A549 (cell line): ENCODE measurements around the gene NANOS2. TPM values are rescaled to one million over a fixed set of nuclear protein-coding genes. Genes with fewer than 3 reads are reported as not detected.

ENCODE experiments used
- ATAC-seq, 2 experiments: fragments of 200-7000 bp in 1 of 2; fragments of >200 bp in 1 of 2; cut with Nextera tagmentation in 1 of 2; cut with Tn5 transposase in 1 of 2; 3 replicates each; pipeline versions ENCODE4 v1.8.0 to v1.9.1; 2018 to 2020; ENCODE audit warnings: mild to moderate bottlenecking in 1 of 2, moderate library complexity in 1 of 2
- CTCF ChIA-PET: fragments of 300-600 bp; sonication (Branson Sonifier 250); formaldehyde crosslinking; extraction: SDS; loops from one replicate; lab custom pipeline; 2021; ENCODE audit warnings: antibody characterized with exemption, inconsistent platforms; lab: Yijun Ruan, JAX
- POLR2A ChIA-PET: fragments of 350-600 bp; formaldehyde crosslinking; extraction: SDS; loops from one replicate; lab custom pipeline; 2021; ENCODE audit warnings: antibody characterized with exemption, inconsistent platforms; lab: Yijun Ruan, JAX
- DNase-seq, 2 experiments: peaks; one replicate each; pipeline versions ENCODE4 v3.0.0 to v3.0.0-alpha.2; 2011 to 2016; ENCODE audit warnings: low read depth in 1 of 2, low spot score in 1 of 2
- FAIRE-seq: peaks from 2 replicates; lab custom pipeline; 2011; peaks lifted over from hg19 to GRCh38; lab: Jason Lieb, UNC
- H3K27ac ChIP-seq, 2 experiments: fragments of >200 bp; sonication (Bioruptor Twin); formaldehyde crosslinking; 3 replicates each; pipeline ENCODE4 v1.5.1; 2016 to 2017
- H3K4me1 ChIP-seq: fragments of >200 bp; sonication (Bioruptor Twin); formaldehyde crosslinking; 3 replicates; pipeline ENCODE4 v1.6.1; 2016
- H3K4me2 ChIP-seq: fragments of >200 bp; sonication (Bioruptor Twin); formaldehyde crosslinking; 3 replicates; pipeline ENCODE4 v1.6.1; 2016
- H3K4me3 ChIP-seq: fragments of >200 bp; sonication (Bioruptor Twin); formaldehyde crosslinking; 3 replicates; pipeline ENCODE4 v1.5.1; 2016
- H3K9me3 ChIP-seq: fragments of >200 bp; sonication (Bioruptor Twin); formaldehyde crosslinking; 3 replicates; pipeline ENCODE4 v1.6.1; 2016
- CBX8 ChIP-seq: fragments of 200-600 bp; sonication (generic); IDR thresholded peaks from 2 replicates; pipeline ENCODE4 v1.6.1; 2016
- CTCF ChIP-seq: fragments of >200 bp; sonication (Bioruptor Twin); formaldehyde crosslinking; IDR thresholded peaks from 3 replicates; pipeline ENCODE4 v1.5.1; 2016
- EHF ChIP-seq: fragments of 250-450 bp; sonication (Bioruptor Pico); IDR thresholded peaks from 2 replicates; pipeline ENCODE4 v1.5.0; 2020; ENCODE audit warnings: mild to moderate bottlenecking
- EHMT2 ChIP-seq: fragments of 200-600 bp; sonication (generic); IDR thresholded peaks from 2 replicates; pipeline ENCODE4 v1.6.1; 2016; ENCODE audit warnings: antibody characterized with exemption, low read depth, mild to moderate bottlenecking, moderate library complexity
- ELK1 ChIP-seq: fragments of 150-350 bp; IDR thresholded peaks from 2 replicates; pipeline ENCODE4 v1.6.1; 2014; ENCODE audit warnings: low read depth, mild to moderate bottlenecking, low read length
- EP300 ChIP-seq, 2 experiments: fragments of >200 bp; sonication (Bioruptor Twin); formaldehyde crosslinking; IDR thresholded peaks; 2 replicates in 1 of 2; 3 replicates in 1 of 2; pipeline ENCODE4 v1.6.1; 2016 to 2017
- FOXS1 ChIP-seq: fragments of 250-450 bp; sonication (Bioruptor Pico); IDR thresholded peaks from 2 replicates; pipeline ENCODE4 v1.5.0; 2020; ENCODE audit warnings: mild to moderate bottlenecking, moderate library complexity
- HMGXB4 ChIP-seq: fragments of 250-450 bp; sonication (Bioruptor Pico); IDR thresholded peaks from 2 replicates; pipeline ENCODE4 v1.5.0; 2021; ENCODE audit warnings: mild to moderate bottlenecking, moderate library complexity, borderline replicate concordance
- HOXA7 ChIP-seq: fragments of 250-450 bp; sonication (Bioruptor Pico); IDR thresholded peaks from 2 replicates; pipeline ENCODE4 v1.5.0; 2020; ENCODE audit warnings: mild to moderate bottlenecking, moderate library complexity
- JUNB ChIP-seq: fragments of >200 bp; sonication (Bioruptor Twin); formaldehyde crosslinking; IDR thresholded peaks from 2 replicates; pipeline ENCODE4 v1.6.1; 2016
- MAZ ChIP-seq: fragments of 150-350 bp; IDR thresholded peaks from 2 replicates; pipeline ENCODE4 v1.6.1; 2014; ENCODE audit warnings: antibody characterized with exemption, low read depth, low read length, borderline replicate concordance
- MYC ChIP-seq: IDR thresholded peaks from 2 replicates; pipeline ENCODE4 v1.6.1; 2012; ENCODE audit warnings: mild to moderate bottlenecking, inconsistent platforms, low read length, improper control_type of control experiment, borderline replicate concordance
- NFE2L2 ChIP-seq: fragments of 150-350 bp; conservative IDR thresholded peaks from 2 replicates; pipeline ENCODE4 v1.6.1; 2014; ENCODE audit warnings: low read length
- NR3C1 ChIP-seq: fragments of >200 bp; sonication (Bioruptor Twin); formaldehyde crosslinking; IDR thresholded peaks from 3 replicates; pipeline ENCODE4 v1.6.1; 2017
- POLR2A ChIP-seq: IDR thresholded peaks from 2 replicates; pipeline ENCODE4 v1.6.1; 2012; ENCODE audit warnings: mild to moderate bottlenecking, low read length
- POLR2AphosphoS2 ChIP-seq: conservative IDR thresholded peaks from 2 replicates; pipeline ENCODE4 v1.6.1; 2012; ENCODE audit warnings: low read length, improper control_type of control experiment, inconsistent platforms
- RNF2 ChIP-seq: fragments of 200-600 bp; sonication (generic); IDR thresholded peaks from 2 replicates; pipeline ENCODE4 v1.6.1; 2016; ENCODE audit warnings: low read depth, mild to moderate bottlenecking, antibody characterized with exemption, moderate library complexity, borderline replicate concordance
- ZC3H11A ChIP-seq: fragments of 450-650 bp; IDR thresholded peaks from 2 replicates; pipeline ENCODE4 v1.6.1; 2014; ENCODE audit warnings: antibody characterized with exemption, mild to moderate bottlenecking
- ZNF302 ChIP-seq: fragments of 250-450 bp; sonication (Bioruptor Pico); IDR thresholded peaks from 2 replicates; pipeline ENCODE4 v1.9.0; 2021; ENCODE audit warnings: inconsistent platforms, mild to moderate bottlenecking, moderate library complexity
- ZSCAN20 ChIP-seq: fragments of 250-450 bp; sonication (Bioruptor Pico); IDR thresholded peaks from 2 replicates; pipeline ENCODE4 v1.8.0; 2022; ENCODE audit warnings: mild to moderate bottlenecking, moderate library complexity
- WGBS: methylation state at CpG from one replicate; pipeline ENCODE4 v1.1.6; 2017; ENCODE audit errors: missing lambda C conversion rate; 5-methylcytosine and 5-hydroxymethylcytosine counted together
- polyA plus RNA-seq, 4 experiments: library from polyadenylated mRNA; depleted of rRNA in 3 of 4; stranded (reverse); fragments of >200 nt; fragmentation: RNase III in 1 of 4; extraction: RNeasy Plus Mini Kit Qiagen cat#74134 plus additional on column Dnase treatment in 1 of 4; gene quantifications; 2 replicates in 3 of 4; 3 replicates in 1 of 4; pipeline ENCODE4 v1.2.3, GENCODE V29; 2011 to 2017
- TF ChIP-seq, protein P1 (sequence below): IDR thresholded peaks from 2 replicates; pipeline ENCODE4 v1.6.1; 2012; ENCODE audit warnings: low read depth, borderline replicate concordance
- TF ChIP-seq, protein P2 (sequence below): fragments of >200 bp; sonication (Bioruptor Twin); formaldehyde crosslinking; IDR thresholded peaks from 3 replicates; pipeline ENCODE4 v1.6.1; 2016
- TF ChIP-seq, protein P3 (sequence below): fragments of 450-650 bp; IDR thresholded peaks from 2 replicates; pipeline ENCODE4 v1.6.1; 2014; ENCODE audit warnings: antibody characterized with exemption

Gene NANOS2
- polyA plus RNA-seq, 2 of the 4 experiments (the other 2 are of a cell fraction), result not detected

- DNase-seq (no peak), FAIRE-seq (no peak), ATAC-seq (no peak)
- 39% methylated on average over 8 of the region's 8 CpGs for WGBS
- ChIA-PET POLR2A (interaction anchor here (0.7 kb wide), 1 partner anchor 34 kb away, joined by 3 read pairs; no protein-coding TSS in a partner anchor), CTCF (interaction anchor here (0.8 to 2.8 kb wide), 4 partner anchors 20 to 108 kb away, joined by 3 to 9 read pairs (median 4); partner anchors contain the start of gene FOXA3)
- Histone ChIP-seq H3K4me1 (no peaks in the 10 kb centered on the region), H3K4me2 (no peak overlapping the region), H3K4me3 (no peak overlapping the region), H3K27ac (no peak overlapping the region), H3K9me3 (no peaks in the 10 kb centered on the region; the same call in 2 of the 3 replicates)
- TF ChIP-seq, protein P1, sequence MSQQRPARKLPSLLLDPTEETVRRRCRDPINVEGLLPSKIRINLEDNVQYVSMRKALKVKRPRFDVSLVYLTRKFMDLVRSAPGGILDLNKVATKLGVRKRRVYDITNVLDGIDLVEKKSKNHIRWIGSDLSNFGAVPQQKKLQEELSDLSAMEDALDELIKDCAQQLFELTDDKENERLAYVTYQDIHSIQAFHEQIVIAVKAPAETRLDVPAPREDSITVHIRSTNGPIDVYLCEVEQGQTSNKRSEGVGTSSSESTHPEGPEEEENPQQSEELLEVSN, result no peak
- TF ChIP-seq RNF2 (no peak), EHMT2 (no peak), HMGXB4 (CRISPR knock-in tag) (no peak), ZC3H11A (no peak), HOXA7 (CRISPR knock-in tag) (no peak), JUNB (no peak), EP300 (IDR thresholded peaks at IDR 0.05) (no peak), ZSCAN20 (CRISPR knock-in tag) (no peak), NFE2L2 (no peak), CTCF (no peak)
Observed at GRCh38 chr19:45920458-45920857, 5.9 kb upstream of the NANOS2 start.

- DNase-seq, result no peak
- FAIRE-seq, result no peak
- CTCF ChIA-PET, result interaction anchor here (0.8 to 2.8 kb wide), 4 partner anchors 17 to 109 kb away, joined by 3 to 9 read pairs (median 4); partner anchors contain the start of gene MYPOP
- Histone ChIP-seq H3K27ac (no peak overlapping the region), H3K4me1 (no peaks in the 10 kb centered on the region), H3K4me3 (no peak overlapping the region), H3K4me2 (no peak overlapping the region), H3K9me3 (no peaks in the 10 kb centered on the region; the same call in 2 of the 3 replicates)
- peak; percentile 39 to 42; a peak in 5 of 6 replicates for ATAC-seq
- TF ChIP-seq NR3C1 (no peak), ZNF302 (no peak), POLR2AphosphoS2 (no peak), JUNB (no peak), POLR2A (no peak), MYC (no peak), HMGXB4 (CRISPR knock-in tag) (no peak), CBX8 (no peak), ELK1 (no peak), ZC3H11A (no peak), FOXS1 (CRISPR knock-in tag) (no peak), MAZ (no peak), EHF (CRISPR knock-in tag) (no peak), CTCF (no peak)
- TF ChIP-seq, protein P2, sequence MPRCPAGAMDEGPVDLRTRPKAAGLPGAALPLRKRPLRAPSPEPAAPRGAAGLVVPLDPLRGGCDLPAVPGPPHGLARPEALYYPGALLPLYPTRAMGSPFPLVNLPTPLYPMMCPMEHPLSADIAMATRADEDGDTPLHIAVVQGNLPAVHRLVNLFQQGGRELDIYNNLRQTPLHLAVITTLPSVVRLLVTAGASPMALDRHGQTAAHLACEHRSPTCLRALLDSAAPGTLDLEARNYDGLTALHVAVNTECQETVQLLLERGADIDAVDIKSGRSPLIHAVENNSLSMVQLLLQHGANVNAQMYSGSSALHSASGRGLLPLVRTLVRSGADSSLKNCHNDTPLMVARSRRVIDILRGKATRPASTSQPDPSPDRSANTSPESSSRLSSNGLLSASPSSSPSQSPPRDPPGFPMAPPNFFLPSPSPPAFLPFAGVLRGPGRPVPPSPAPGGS, result no peak
- TF ChIP-seq, protein P3, sequence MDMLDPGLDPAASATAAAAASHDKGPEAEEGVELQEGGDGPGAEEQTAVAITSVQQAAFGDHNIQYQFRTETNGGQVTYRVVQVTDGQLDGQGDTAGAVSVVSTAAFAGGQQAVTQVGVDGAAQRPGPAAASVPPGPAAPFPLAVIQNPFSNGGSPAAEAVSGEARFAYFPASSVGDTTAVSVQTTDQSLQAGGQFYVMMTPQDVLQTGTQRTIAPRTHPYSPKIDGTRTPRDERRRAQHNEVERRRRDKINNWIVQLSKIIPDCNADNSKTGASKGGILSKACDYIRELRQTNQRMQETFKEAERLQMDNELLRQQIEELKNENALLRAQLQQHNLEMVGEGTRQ, result no peak
- 43% methylated on average over 7 of the region's 7 CpGs for WGBS
- POLR2A ChIA-PET, result interaction anchor here (0.7 kb wide), 1 partner anchor 33 kb away, joined by 3 read pairs; no protein-coding TSS in a partner anchor
Observed at GRCh38 chr19:45919678-45920077, 5.1 kb upstream of the NANOS2 start.
